KOPT-K1 (cell line): Measurements from ENCODE around the gene DCTN3.

Source experiments
- H3K27ac ChIP-seq: fragments of 200-600 bp; sonication (generic); 2 replicates; pipeline ENCODE4 v1.5.1; 2016; ENCODE audit warnings: antibody characterized with exemption, mild to moderate bottlenecking, low read depth, low read length; ENCODE audit not compliant: poor library complexity, severe bottlenecking
- H3K36me3 ChIP-seq: fragments of 200-600 bp; sonication (generic); 2 replicates; pipeline ENCODE4 v1.5.1; 2017; ENCODE audit warnings: antibody characterized with exemption, mild to moderate bottlenecking, low read length, moderate library complexity; ENCODE audit not compliant: insufficient read depth
- H3K9me3 ChIP-seq: fragments of 200-600 bp; sonication (generic); 2 replicates; pipeline ENCODE4 v1.5.1; 2017; ENCODE audit warnings: antibody characterized with exemption, low read length, mild to moderate bottlenecking; ENCODE audit not compliant: insufficient read depth, poor library complexity, severe bottlenecking

The DCTN3 gene

GRCh38 chr9:34620061-34620994, at the start of gene DCTN3:
DCTN3 (minus strand) TSS chr9:34620495; CDS start chr9:34620464, 31 bp downstream.
- no peaks in the 10 kb centered on the region for H3K9me3 ChIP-seq
- H3K27ac ChIP-seq = peak within 1 kb of the TSS; percentile 61
- peaks cover 32% of the 10 kb centered on the region; the same call in 1 of the 2 replicates for H3K36me3 ChIP-seq

- peak overlapping the region; percentile 70 for H3K27ac ChIP-seq
These were observed 45.3 kb upstream of the DCTN3 start for GRCh38 chr9:34665381-34666250.

GRCh38 chr9:34665067-34665380, 44.7 kb upstream of the DCTN3 start:
- Histone ChIP-seq H3K27ac (peak overlapping the region; percentile 26), H3K9me3 (peaks cover 10% of the 10 kb centered on the region), H3K36me3 (no peaks in the 10 kb centered on the region)

More at GRCh38 chr9:34665381-34666250, 45.3 kb upstream of the DCTN3 start:
- Histone ChIP-seq H3K9me3 (peaks cover 16% of the 10 kb centered on the region), H3K36me3 (no peaks in the 10 kb centered on the region)

- Histone ChIP-seq H3K9me3 (peaks cover 4% of the 10 kb centered on the region), H3K36me3 (no peaks in the 10 kb centered on the region), H3K27ac (peak overlapping the region; percentile 26)
These were observed 44.2 kb upstream of the DCTN3 start for GRCh38 chr9:34664281-34665066.

GRCh38 chr9:34663303-34663605, 43.0 kb upstream of the DCTN3 start:
- H3K9me3 ChIP-seq = no peaks in the 10 kb centered on the region
- no peaks in the 10 kb centered on the region for H3K36me3 ChIP-seq
- no peak overlapping the region for H3K27ac ChIP-seq

- H3K36me3 ChIP-seq = no peaks in the 10 kb centered on the region
These were observed 42.4 kb upstream of the DCTN3 start, which contains the start of gene CCL27 for GRCh38 chr9:34662526-34663302. CCL27 (minus strand) TSS chr9:34662657; CDS start chr9:34662633, 24 bp downstream.

GRCh38 chr9:34659592-34660253, 39.4 kb upstream of the DCTN3 start:
- H3K9me3 ChIP-seq = no peaks in the 10 kb centered on the region
- no peaks in the 10 kb centered on the region for H3K36me3 ChIP-seq
- H3K27ac ChIP-seq = no peak overlapping the region

More at GRCh38 chr9:34662526-34663302, 42.4 kb upstream of the DCTN3 start, which contains the start of gene CCL27:
- Histone ChIP-seq H3K9me3 (no peaks in the 10 kb centered on the region), H3K27ac (no peak within 1 kb of the TSS)

- Histone ChIP-seq H3K9me3 (no peaks in the 10 kb centered on the region), H3K36me3 (no peaks in the 10 kb centered on the region), H3K27ac (no peak overlapping the region)
These were observed 38.2 kb upstream of the DCTN3 start for GRCh38 chr9:34658461-34658860.

- Histone ChIP-seq H3K9me3 (no peaks in the 10 kb centered on the region), H3K27ac (no peak overlapping the region), H3K36me3 (no peaks in the 10 kb centered on the region)
These were observed 36.7 kb upstream of the DCTN3 start for GRCh38 chr9:34656992-34657391.

- no peak overlapping the region for H3K27ac ChIP-seq
- no peaks in the 10 kb centered on the region for H3K9me3 ChIP-seq
- H3K36me3 ChIP-seq = peaks cover 8% of the 10 kb centered on the region; the same call in 1 of the 2 replicates
These were observed 35.1 kb upstream of the DCTN3 start for GRCh38 chr9:34655394-34655793.

GRCh38 chr9:34654323-34655051, 34.2 kb upstream of the DCTN3 start:
- no peak overlapping the region for H3K27ac ChIP-seq
- peaks cover 18% of the 10 kb centered on the region for H3K36me3 ChIP-seq
- no peaks in the 10 kb centered on the region for H3K9me3 ChIP-seq

GRCh38 chr9:34653151-34654072, 33.1 kb upstream of the DCTN3 start:
- H3K27ac ChIP-seq = no peak overlapping the region
- H3K36me3 ChIP-seq = peaks cover 28% of the 10 kb centered on the region
- H3K9me3 ChIP-seq = no peaks in the 10 kb centered on the region
